SHP77 (cell line): Measurements from ENCODE around the gene SURF2.
A peak's percentile ranks its signal among the peaks of the same experiment; 100 is the strongest.

Experiments
- DNase-seq, 2 experiments: peaks; one replicate each; lab custom pipeline; 2025; lab: John Stamatoyannopoulos, UW

Gene SURF2

DNA sequence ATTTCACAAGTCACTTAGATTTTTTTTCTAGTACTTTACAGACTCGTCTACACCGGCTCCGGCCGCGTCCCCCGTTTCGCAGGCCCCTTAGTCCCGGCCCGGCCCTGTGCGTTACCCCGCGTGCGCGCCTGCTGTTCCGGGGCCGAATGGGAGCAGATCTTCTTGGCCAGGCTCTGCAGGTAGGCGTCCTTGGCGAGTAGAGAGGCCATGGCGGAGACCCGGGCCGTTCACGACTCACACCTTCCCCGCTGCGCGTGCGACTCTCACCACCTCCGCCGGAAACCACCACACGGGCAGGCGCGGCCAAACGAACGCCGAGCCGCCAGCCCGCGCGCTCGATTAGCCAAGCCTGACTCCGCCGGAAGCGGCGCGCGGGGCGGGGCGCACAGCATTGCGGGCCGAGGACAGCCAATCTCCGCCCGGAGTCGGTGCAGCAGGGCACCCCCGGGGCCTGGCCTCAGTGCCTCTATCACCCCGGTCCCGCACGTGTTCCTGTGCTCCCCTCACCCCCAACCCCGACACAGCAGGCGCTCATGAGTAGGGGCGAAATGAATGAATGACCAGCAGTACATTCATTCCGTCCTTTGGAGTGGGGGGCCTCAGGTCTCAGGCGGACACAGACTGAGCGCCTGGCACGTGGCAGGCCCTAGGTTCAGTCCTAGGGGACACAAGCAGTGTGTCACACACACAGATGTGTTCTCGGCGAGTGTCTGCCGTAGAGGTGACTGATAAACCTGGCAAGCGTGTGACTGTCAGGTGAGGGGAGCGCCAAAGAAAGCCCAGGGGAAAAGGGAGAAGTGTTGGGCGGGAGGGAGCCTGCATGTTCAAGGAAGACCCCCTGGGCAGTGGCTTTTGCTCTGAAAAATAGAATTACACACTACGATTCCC lies 20.2 kb upstream of the SURF2 start, which contains the start of gene SURF6:
TSS of gene SURF6 (minus strand) at position 265 of the 888 bp plus-strand sequence. CDS start at position 209, 56 bp downstream.
- DNase-seq = peak; percentile 90 to 94

DNA sequence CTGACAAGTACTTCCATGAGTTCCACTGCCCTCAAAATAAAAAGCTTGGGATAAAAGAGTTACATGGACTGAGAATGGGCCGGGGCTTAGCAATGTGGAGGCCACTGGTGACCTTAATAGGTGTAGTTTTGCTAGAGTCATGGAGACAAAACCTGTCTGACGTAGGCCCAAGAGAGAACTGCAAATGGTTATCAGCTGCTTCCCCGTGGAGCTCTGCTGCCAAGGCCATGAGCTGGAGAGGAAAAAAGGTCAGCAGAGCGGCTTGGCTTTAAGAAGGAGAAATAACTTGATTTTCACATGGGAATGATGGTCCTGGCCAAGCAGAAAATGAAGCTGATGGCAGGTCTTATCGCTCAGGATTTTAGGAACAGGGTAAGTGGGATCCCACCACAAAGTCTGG lies 16.7 kb upstream of the SURF2 start:
- DNase-seq = no peak

DNA sequence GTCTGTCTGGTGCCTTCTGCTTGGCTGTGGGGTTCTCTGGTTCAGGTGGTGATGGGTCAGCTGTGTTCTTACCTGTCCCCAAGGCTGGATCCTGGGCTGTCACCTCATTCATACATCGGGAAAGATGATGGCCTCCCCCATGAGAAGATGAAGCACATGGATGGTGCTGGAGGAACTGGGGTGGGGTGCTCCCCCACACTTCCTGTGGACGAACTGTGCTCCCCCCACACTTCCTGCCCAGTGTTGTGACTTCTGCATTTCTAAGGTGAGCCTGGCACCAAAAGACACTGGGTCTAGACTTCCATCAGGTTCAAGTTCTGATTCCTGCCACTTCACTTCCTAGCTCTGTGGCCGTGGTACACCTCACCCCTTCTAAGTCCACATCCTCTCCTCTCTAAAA lies 16.1 kb upstream of the SURF2 start:
- no peak for DNase-seq

DNA sequence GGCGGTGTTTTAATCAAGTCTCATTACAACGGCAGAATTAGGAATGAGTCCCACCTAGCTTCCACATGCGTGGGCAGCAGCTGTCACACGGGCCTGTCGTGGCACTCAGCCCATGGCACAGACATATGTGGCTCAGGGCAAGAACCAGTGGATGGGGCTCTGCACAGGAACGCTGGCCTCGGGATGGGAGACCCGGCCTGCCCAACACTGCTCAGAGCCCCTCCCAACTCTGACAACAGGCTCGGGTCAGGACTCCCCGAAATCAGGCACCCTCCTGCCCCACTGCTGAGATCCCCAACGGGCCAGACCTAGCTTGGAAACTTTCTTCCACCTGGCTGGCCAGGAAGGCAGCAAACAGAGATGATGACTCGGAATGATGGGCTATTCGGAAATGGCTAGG lies 15.4 kb upstream of the SURF2 start:
- no peak for DNase-seq

DNA sequence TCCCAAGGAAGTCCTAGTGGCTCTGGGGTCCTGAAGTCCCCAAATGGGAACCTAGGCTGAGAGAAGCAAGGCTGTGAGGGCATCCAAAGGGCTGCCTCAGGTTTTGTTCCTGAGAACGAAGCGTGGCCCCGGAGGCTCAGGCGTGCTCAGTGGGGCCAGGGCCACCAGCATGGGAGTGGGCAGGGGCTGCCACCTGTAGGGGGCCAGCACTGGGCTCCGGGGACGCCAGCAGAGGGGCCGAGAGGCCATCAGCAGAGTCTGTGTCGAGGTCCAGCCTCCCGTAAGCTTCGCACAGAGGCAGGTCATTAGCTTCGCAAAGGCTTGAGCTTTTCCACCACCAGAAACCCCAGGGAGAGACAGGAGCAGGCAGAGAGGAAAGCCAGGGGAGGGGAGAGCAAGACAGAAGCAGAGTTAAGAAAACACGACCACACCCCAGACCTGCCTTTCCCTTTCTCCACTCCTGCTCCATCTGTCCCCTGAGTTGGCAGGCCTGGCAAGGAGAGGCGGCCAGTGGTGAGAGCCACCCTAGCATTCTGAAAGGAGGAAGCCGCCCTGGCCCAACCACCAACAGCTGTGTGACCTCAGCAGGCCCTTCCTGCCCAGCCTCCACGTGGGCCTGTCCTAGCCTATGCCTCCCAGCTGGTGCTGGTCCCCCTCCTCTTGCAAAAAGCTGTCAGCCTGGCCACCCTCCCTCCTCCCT lies 14.8 kb upstream of the SURF2 start:
- DNase-seq = no peak

DNA sequence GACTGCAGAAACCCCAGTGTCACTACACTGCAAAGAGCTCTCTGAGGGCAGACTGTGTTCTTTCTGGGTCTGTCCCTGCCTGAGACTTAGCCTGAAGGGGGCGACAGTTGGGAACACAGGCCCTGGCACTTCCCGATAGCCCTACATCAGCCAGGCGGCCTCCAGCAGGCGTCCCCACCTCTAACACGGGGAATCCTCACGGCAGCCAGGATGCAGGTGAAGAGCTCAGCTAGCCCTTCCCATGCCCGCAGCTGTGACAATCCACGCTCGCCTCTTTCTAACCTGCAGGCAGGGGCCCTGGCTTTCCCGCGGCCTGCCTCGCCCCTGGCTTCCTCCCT lies 14.3 kb upstream of the SURF2 start:
- no peak for DNase-seq

DNA sequence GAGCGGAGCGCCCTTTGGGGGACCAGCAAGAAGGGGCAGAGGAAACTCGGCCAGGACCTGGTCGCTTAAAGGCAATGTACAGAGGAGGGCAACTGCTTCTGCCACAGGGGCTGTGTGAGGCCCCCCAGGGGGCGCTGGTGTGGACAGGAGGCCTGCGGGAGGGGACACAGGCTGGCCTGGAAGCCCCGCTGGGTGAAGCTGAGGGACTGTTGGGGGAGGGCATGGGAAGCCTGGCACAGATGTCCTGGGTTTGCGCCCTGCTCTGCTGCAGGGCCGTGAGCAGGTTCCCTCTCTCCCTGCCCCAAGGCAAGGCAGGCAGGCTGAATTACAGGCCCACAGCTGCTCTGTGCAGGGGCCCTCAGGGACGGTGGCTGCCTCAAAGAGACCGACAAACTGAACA lies 13.8 kb upstream of the SURF2 start:
- no peak for DNase-seq

DNA sequence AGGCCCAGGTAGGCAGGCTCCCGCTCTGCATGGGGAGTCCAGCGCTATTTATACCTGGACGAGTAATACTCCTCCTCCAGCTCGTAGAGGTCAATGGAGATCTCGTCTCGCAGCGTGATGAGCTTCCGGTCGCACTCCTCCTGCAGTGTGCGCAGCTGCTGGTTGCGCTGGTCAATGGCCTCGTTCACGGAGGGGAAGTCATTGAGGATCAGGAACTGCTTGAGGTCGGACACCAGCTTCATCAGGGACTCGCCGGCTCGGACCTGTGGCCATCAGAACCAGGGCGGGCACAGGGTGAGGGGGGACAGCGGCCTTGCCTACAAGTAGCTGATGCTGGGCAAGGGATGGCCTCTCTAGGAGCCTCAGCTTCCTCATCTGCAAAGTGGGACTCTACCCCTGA lies 12.3 kb upstream of the SURF2 start:
- no peak for DNase-seq

DNA sequence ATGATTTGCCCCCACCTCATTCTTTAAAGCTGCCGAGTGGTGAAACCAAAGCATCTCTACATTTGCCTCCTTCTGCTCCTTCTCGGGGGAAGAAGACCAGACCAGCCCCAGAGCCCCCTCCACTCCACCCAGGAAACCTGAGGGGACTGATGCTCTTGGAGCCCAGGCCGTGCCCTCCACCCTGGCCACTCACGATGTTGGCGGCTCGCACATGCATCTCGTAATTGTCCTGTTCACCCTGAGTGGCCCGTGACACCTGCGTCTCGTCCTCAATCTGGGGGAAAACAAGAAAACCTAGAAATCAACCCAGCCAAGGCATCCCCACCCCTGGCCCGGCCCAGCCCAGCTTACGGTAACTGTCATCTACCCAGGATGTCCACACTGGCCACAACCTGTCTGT lies 11.4 kb upstream of the SURF2 start:
- DNase-seq = no peak

DNA sequence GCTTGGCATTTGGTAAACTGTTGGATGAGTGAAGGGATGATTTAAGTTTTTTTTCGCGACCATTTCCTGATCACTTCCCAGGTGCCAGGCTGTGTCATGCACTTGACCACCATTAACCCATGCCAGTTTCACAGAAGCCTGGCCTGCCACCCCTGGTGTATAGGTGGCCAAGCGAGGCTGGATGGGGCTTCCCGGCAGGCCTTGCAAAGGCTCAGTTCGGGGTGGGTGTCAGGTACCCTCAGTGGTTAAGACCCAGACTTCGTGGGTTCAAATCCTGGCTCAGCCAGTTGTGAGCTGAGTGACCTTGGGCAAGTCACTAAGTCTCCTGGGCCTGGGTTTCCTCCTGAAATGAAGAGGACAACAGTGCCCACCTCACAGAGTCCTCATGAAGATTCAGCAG lies 10.8 kb upstream of the SURF2 start:
- DNase-seq = no peak

DNA sequence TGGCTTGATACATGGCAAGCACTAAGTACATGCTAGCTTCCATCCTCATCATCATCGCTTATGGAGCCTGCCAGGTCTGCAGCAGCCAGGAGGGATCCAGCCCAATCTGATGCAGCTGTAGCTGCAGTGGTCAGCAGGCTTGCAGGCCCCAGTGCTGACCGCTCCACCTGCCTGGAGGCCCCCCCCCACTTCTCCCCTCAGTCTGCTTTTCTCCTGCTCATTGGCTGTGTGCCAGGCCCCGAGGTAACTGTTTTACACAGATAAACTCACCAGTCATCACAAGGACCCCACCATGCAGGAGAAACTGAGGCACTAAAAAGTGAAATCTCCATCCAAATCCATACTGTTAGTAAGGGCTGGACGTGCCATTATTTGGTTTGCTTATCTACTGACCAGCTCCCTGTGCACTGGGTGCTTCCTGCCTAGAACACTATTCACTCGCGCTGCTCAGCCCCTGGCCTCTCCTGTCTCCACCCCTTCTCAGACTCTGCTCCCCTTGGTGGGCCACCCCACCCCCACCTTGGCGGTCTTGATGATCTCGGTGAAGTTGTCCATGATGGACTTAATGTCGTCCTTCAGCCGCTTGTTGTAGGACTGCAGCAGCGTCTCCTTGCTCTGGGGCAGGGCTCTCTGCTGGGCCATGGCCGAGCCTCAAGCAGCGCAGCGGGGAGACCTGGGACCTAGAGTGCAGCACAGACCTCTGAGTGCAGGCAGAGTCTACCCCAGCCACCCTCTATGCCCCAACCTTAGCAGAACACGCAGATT lies 10.1 kb upstream of the SURF2 start:
- no peak for DNase-seq

DNA sequence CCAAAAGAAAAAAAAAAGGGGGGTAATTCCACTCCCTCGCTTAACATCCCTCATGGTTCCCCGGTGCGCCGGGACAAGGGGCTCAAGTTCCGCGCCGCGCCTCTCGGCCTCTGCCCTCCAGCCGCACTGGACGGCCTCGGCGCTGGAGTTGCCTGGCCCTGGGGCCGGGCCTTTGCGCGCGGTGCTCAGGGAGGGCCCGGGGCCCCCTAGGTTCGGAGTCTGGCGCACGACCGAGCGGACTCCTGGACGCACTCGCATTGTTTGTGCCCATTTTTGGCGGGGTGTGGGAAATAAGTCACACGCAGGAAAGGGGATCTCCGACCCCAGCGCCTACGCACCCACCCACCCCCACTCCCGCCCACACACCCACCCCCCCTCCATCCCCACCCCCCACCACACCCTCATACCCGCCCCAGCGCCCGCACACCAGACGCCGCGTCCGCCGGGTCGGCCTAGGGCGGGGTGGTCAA lies 8.8 kb upstream of the SURF2 start:
- peak in 1 of 2 experiments; percentile 23 for DNase-seq

DNA sequence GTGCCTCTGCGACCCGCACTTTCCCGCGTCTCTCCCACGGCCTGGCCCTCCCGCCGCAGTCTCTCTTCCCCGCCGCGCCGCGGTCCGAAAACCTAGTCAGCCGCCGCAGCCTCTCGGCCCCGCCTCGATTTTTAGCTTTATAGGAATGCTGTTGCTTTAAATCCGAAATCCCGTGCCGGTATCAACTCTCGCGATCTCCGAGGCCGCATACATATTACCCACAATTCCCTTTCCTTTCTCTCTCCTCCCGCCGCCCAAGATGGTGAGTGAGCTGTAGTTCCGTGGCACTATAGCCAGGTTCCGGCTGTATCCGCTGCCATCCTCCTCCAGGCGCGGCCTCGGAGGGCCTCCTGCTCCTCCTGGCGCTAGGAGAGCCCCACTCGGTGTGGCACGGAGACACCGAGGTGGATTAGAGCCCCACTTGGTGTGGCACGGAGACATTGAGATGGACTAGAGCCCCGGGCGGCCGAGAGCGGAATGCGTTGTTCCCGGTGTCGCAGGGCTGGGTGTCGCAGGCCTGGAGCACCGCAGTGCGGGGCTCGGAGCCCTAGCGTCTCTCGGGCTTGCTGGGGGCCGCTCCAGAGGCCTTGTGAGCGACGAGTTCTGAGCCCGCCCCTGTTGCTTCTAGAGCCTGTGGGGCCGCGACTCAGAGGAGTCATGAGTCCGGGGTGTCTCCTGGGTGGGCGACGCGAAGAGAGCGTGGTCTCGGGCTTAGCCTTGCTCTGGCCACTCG lies 8.2 kb upstream of the SURF2 start, which contains the start of the genes MED22 and RPL7A:
TSS of gene MED22 (minus strand) at position 147 of the 733 bp plus-strand sequence. CDS start 1,469 bp downstream, outside the sequence.
TSS of gene RPL7A (plus strand) at position 234 of the 733 bp plus-strand sequence. CDS start at position 260, 26 bp downstream.
- peak; percentile 88 to 94 for DNase-seq

DNA sequence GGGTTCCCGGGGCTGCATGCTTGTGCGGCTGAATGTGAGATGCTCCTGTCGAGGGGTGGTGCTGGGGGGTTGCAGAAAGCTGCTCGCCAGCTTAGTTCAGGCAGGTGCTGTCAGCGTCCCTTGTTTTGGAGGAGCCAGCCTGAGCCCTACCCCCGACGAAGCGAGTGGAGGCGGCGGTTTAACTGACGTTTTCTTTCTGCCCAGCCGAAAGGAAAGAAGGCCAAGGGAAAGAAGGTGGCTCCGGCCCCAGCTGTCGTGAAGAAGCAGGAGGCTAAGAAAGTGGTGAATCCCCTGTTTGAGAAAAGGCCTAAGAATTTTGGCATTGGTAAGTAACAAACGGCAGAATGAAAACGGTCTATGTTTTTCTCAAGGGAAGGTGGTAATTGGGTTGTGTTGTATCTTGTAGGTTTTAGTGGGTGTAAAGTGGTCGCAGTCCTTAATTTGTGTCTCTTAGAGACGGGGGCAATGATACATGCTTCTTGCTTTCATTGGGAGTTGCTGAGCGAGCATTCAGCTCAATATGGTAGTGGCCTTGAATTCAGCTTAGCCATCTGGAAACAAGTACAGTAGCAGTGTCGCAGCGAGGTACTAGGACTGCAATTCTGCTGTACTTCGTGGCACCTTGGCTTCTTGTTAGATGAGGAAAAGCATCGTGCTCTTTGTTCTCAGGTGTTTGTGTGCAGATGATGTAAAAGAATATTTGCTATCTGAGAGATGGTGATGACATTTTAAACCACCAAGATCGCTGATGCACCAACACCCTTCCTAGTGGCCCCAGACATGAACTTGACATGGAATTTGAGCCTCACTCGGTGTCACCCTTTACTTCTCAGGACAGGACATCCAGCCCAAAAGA lies 7.4 kb upstream of the SURF2 start:
- DNase-seq = no peak

DNA sequence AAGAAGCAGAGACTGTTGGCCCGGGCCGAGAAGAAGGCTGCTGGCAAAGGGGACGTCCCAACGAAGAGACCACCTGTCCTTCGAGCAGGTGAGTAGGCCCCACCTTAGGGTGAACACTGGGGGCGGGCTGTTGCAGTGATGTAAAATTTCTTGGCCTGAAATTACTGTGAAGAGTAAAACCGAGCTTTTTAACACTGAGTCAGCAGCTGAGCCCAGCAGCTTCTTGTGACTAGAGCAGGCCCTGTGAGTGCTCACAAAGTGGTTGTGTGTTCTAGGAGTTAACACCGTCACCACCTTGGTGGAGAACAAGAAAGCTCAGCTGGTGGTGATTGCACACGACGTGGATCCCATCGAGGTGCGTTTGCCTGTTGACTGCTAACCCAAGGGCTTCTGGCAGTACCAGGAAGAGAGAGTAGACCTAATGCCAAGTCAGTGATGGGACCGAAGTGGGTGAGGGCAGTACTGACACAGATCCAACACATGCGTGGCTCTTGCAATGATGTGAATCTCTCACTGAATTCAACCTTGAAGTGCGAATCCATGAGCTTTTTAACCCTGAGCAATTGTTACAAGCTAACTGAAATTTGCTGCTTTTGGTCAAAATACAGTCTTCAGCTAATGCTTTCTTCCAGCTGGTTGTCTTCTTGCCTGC lies 6.3 kb upstream of the SURF2 start:
- DNase-seq = no peak

DNA sequence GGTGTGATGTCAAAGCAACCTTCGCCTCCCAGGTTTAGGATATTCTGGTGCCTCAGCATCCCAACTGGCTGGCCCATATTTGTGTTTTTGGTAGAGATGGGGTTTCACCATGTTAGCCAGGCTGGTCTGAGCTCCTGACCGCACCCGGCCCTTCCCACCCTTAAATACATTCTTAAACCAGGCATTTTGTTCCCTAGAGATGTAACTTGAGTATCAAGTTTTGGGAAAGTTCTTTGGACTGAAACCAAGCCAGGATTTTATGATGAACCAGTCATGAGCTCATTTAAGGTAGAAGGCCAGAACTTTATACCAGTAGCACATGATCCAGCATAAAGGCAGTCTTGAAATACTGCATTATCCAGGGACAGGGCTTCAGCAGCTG lies 4.8 kb upstream of the SURF2 start:
- DNase-seq = no peak

DNA sequence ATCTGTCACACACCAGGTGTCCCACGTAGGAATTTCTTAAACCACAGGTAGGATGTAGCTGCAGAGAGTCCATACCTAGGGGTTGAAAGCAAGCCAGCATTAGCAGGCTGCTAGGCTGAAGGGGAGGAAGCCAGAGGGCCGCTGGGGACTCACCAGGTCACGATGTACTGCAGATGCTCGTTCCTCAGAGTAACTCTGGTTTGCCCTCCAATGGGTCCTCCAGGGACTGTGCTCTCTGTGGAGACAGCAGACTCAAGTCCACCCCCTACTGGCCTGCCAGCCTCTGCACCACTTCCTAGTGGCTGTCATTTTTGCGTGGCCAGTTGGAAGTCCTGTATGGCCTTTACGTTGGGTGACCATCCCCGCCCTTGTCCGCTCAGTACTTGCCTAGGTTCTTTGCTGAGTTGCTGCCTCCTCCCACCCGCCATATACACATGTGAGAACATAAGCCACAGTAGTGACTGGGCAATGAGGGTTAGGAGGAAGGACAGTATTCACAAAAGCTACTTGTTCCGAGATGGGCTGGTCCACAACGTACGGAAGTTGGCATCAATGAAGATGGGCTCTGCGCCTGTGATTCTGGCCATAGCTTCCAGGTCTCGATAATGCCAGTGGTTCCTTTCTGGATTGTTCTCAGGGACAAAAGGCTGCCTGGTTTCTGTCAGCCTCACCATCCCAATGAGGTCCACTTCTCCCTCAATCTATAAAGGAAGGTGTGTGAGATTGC lies 4.3 kb upstream of the SURF2 start:
- DNase-seq = peak; percentile 35 to 58

DNA sequence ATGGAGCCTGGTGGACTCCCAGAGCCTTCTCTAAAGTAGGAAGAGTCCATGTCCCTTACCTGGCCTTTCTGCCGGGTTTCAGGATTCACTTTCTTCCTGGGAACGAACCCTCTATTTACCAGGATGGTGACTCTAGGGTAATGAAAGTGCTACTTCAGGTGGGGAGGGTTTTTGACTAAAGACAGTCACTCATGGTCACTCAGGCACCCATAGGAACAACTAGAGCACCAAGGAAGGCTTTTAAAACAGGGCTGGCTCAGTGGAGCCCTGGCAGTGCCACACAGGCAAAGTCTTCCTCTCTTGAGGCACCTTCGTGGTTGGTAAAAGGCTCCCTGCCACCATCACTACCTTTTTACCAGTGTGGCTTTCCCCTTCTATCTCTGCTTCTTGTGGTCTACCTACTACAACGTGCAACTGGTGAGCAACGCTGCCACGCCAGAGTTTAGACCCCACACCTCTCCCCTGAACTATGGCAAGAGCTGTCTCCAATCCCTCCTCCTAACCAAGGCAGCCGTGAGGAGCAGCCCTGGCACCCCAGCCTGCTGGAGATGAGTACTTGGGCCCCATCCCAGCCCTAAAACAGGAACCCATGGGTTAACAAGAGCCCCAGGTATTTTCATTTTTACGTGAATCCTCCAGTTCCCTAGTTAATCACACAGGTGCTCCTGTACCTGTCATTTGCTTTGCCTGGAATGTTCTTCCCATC lies 3.6 kb upstream of the SURF2 start:
- DNase-seq = no peak

DNA sequence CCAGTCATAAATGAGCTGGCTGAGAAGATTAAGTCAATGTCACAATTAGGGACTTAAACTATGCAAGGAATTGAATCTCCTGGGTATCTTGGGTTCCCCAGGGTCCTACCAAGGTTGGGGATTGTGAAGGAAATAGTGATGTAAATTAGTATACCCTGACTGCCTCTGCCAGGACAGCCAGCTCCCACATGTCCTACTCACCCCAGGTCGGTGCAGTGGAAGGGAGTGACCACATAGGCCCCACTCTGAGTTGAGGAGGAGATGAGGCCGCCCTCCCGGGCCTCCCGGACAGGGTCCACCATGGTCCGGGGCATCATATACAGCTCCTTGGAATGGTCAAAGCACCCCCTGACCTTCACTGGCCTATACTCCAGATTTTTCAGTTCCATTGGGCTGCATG lies 2.8 kb upstream of the SURF2 start:
- no peak for DNase-seq
